GM12801 (cell line): ENCODE measurements around the gene MXRA7.

Experiments used
- TF ChIP-seq, protein P1 (sequence below): IDR thresholded peaks from one replicate; pipeline ENCODE4 v1.5.1; 2011; ENCODE audit warnings: control low read depth; ENCODE audit not compliant: insufficient read length; ENCODE audit errors: extremely low read depth

Gene MXRA7

GRCh38 chr17:76710863-76711611, at the start of gene MXRA7:
Gene MXRA7, minus strand, starts transcription at chr17:76710965. Its CDS starts 19 bp downstream, at chr17:76710946.
- TF ChIP-seq, protein P1, sequence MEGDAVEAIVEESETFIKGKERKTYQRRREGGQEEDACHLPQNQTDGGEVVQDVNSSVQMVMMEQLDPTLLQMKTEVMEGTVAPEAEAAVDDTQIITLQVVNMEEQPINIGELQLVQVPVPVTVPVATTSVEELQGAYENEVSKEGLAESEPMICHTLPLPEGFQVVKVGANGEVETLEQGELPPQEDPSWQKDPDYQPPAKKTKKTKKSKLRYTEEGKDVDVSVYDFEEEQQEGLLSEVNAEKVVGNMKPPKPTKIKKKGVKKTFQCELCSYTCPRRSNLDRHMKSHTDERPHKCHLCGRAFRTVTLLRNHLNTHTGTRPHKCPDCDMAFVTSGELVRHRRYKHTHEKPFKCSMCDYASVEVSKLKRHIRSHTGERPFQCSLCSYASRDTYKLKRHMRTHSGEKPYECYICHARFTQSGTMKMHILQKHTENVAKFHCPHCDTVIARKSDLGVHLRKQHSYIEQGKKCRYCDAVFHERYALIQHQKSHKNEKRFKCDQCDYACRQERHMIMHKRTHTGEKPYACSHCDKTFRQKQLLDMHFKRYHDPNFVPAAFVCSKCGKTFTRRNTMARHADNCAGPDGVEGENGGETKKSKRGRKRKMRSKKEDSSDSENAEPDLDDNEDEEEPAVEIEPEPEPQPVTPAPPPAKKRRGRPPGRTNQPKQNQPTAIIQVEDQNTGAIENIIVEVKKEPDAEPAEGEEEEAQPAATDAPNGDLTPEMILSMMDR, result no peak

GRCh38 chr17:76758570-76758969, 47.8 kb upstream of the MXRA7 start:
- TF ChIP-seq, protein P1, result no peak

DNA sequence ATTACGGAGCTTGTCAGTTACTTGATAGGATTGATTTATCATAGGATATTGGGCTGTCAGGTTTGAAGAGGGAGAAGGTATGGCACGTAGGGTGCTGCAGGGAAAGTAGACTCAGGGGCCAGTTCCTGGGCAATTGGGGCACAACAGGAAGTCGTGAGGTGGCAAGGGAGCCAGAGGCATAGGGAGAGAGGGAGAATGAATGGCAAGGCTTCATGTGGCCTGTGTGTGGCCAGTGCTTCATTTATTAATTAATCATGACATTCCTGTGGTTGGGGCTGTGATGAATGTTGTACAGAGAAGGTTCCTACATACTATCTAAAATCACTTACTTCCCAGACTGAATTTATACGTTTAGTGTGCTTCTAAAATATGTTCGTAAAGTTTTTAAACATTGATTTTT, 46.5 kb upstream of the MXRA7 start:
- TF ChIP-seq, protein P1, result no peak

GRCh38 chr17:76755285-76755684, 44.5 kb upstream of the MXRA7 start:
- TF ChIP-seq, protein P1, result no peak

- TF ChIP-seq, protein P1, result no peak
Observed at GRCh38 chr17:76753061-76753961, 42.5 kb upstream of the MXRA7 start.

DNA sequence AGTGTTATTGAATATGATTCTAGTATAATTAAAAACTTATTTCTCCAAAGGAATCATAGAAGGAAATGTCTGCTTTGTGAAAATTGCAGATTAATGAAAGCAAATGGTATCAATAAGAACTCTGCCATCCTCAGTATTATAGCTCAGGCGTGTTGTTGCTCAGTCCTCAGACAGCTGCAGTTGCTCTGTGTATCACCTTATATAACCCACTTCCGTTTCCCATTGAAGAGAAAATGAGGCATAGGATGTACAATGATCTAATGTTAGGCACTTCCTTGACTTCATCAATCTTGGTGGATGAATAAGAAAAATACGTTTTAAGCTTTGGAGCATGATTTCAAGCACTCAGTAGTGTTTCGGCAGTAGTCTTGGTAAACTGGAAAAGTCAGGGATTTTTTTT, 41.2 kb upstream of the MXRA7 start:
- TF ChIP-seq, protein P1, result no peak

DNA sequence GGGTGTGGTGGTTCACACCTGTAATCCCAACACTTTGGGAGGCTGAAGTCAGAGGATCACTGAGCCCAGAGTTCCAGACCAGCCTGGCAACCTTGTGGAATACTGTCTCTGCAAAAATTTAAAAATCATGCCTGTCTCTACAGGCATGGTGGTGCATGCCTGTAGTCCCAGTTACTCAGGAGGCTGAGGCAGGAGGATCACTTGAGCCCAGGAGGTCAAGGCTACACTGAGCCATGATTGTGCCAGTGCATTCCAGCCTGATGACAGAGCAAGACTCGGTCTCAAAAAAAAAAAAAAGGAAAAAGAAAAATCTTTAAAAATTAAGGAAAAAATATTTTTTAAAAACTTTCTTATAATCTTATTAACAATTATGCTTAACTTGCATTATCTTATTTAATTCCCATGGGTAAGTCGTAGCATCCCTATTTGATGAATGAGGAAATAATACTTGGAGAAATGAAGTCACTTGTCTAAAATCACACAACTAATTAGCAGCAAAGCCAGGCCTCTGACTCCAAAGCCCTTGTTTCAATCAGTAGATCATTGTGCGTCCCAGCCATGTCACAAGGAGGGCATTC, 40.7 kb upstream of the MXRA7 start:
- TF ChIP-seq, protein P1, result no peak
